ENCODE data around the gene ARL4A.

The ARL4A gene

GRCh38 chr7:12727455-12728191, 40.2 kb downstream of the ARL4A start:
- DNase-seq = peak in 1 of 2 donors; percentile 65

- no peak for DNase-seq
Measured at GRCh38 chr7:12728192-12728538, 40.7 kb downstream of the ARL4A start.

- DNase-seq = peak; percentile 36 to 51
Measured at GRCh38 chr7:12729112-12729511, 41.7 kb downstream of the ARL4A start.

DNA sequence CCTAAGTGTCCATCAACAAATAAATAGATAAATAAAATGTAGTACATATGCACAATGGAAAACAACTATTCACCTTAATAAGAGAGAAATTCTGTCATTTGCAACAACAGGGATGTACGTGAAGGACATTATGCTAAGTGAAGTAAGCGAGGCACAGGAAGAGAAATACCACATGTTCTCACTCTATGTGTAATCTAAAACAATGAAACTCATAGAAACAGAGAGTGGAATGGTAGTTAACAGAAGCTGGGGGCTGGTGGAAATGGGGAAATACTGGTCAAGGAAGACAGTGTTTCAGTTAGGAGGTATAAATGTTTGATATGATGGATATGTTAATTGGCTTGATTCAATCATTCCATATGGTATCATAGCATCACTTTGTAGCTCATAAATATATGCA, 43.1 kb downstream of the ARL4A start:
- no peak for DNase-seq

DNA sequence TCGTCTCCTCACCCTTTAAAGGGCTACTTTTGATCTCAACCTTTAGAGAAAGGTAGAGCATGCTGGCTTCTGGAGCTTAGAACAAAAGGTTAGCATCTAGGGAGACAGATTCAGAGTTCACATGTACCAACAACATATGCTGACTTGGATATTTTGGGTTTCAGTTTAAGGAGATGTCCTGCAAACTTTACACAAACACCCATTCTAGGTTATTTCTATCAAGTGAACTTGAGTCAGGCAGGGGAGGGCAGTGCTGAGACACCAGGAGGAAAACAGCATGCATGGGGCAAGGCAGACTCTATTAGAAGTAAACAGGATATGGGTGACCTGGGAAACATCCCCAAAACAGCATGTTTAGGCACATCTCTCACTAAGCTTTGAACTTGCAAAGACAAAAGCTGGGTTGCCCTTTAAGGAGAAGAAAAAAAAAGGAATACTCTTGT, 43.8 kb downstream of the ARL4A start:
- DNase-seq = no peak

DNA sequence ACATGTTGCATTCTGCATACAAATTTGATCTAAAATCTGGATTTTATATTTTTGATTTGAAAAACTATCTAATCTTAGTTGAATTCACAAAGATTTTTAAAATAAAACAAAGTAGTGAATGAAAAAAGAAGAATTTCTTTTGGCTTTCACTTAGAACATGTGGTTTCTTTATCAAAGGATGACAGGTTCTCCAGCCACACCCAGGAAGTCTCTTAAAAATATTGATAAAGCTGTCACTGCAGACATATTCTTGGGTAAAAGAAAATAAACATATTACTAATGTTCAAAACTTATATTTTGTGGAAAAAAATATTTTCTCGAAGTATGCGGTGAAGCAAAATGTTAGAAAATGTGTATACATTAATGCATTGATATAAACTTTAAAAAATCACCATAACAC, 44.3 kb downstream of the ARL4A start:
- no peak for DNase-seq

- no peak for DNase-seq
Measured at GRCh38 chr7:12732428-12732827, 45.0 kb downstream of the ARL4A start.

GRCh38 chr7:12735923-12736322, 48.5 kb downstream of the ARL4A start:
- no peak for DNase-seq

DNA sequence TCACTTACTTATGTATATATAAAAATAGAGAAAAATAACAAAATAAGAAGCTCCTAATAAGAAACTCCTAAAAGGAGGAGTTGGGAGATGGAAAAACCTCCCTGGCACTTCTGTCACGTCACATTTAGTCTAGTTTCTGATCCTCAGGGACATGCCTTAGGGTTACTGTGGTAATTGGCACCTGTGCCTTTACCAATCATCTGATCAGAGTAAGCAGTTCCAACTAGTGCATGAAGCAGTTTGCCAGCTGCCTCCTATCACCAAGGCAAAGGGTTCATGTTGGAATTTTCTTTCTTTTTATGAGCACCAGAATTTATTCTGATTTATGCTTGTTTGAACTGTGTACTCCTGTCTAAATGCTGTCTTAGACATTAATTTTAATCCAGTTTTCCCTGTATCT, 49.9 kb downstream of the ARL4A start:
- DNase-seq = no peak

DNA sequence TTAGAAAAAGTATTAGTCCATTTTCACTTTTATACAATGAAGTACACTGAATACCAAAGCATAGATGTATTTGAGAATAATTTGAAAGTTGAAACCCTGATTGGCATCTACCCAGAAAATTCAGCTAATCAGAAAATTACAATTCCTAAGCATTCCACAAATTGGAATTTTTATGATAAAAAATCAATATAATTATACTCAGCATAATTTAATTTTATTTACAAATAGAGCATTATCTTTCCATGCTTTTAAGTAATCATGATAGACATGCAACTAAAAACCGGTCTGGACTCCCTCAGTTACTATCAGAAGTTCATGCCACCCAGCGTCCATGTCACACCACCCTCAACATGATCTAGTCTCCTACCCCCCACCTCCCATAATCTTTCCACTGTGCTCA, 50.4 kb downstream of the ARL4A start:
- no peak for DNase-seq

- DNase-seq = no peak
Measured at GRCh38 chr7:12738665-12739064, 51.2 kb downstream of the ARL4A start.

Data from inflammatory macrophage treated with lipopolysaccharide for 1 hour (primary cell).